SIG-M5 treated with dmso at 0.1 percent for 504 hours (cell line): Measurements from ENCODE around the gene AGO3.
A peak's percentile ranks its signal among the peaks of the same experiment; 100 is the strongest.

Experiments used
- DNase-seq: peaks from one replicate; lab custom pipeline; 2025; ENCODE audit not compliant: unreplicated experiment; lab: John Stamatoyannopoulos, UW

AGO3 gene

DNA sequence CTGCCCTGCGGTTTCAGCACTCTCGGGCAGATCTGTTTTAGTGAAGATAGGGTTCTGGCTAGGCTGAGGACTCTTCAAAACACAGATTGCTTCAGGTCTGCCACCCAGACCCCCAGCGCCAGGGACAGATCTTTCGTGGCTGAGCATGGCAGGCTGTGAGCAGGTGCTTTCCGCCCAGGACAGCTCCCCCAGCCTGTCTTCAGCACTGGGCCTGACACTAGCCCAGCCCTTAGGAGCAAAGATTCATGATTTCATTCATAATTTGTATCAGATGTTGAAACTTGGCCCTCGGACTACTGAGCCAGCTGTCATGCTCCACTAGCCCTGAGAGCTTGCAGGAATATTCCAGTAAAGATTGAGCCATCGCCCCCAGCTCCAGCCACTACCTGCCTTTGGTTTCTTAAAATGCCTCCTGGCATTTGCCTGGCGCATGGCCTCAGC, 163.7 kb downstream of the AGO3 start:
- DNase-seq, result no peak

DNA sequence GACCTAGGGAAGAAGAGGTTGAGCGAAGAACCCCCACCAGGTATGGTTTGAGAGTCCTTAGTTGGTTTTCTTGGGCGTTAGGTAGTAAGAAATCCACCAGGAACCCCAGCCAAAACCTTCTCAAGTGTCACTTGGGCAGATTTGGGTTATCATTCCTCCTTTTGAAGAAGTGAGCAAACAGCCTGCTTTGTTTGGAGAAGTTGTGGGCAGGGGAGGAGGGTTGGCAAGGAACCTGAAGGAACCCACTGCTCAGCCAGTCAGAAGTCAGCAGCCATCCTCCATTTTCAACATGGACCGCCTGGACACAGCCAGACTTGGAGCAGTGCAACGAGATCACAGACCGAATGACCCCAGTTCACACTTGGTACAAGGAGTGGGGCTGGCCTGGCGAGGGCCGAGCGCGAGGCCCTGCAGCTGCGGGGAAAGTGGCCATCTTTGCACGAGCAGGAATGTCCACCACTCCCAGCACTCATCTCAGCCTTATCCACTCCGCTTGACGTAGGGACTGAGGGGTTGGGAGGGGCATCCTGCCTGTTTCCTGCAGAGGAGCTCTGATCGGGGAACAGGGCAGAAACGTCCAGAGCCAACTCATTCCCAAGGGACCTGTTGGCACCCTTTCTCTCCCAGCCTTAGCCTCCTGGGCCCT, 165.0 kb downstream of the AGO3 start:
- peak; percentile 47 for DNase-seq

DNA sequence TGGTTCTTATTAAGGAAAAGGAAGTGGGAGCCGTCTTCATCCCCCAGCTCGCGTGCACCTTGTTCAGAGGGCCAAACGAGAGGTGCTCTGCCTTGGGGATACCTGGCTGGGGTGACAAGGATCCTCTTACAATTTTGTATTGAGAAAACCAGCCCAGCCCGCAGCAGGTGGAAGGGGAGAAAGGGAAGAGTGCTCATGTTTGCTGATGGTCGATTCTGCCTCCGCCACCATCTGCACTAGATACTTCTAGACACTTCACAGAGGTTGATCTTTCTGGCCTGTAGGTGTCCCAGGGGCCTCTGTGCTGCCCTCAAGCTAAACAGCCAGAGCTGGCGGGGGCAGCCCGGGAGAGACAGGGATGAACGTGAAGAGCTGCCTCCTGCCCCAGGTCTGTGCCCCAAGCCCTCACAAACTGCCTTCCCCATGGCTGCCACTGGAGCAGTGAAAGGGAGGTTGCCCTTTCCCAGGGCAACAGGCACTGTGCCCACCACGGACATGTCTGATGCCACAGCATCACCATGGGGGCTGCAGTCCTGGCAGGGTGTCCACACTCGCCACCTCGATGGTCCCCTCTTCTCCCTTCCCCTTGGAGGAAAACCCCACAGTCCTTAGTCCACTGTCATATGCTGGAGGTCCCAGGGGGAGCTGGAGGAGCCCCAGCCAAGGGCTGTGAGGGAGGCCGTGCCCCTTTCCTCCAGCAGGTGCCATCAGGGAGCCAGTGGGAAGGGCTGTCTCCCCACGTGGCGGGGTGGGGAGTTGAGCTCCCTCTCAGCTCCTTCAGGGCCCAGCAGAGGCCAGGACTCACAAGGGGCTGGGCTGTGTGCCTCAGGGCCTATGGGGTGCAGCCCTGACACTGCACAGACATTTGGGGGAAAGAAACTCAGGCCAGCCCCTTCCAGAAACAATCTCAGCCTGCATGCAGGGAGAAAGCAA, 165.9 kb downstream of the AGO3 start:
- DNase-seq, result no peak

DNA sequence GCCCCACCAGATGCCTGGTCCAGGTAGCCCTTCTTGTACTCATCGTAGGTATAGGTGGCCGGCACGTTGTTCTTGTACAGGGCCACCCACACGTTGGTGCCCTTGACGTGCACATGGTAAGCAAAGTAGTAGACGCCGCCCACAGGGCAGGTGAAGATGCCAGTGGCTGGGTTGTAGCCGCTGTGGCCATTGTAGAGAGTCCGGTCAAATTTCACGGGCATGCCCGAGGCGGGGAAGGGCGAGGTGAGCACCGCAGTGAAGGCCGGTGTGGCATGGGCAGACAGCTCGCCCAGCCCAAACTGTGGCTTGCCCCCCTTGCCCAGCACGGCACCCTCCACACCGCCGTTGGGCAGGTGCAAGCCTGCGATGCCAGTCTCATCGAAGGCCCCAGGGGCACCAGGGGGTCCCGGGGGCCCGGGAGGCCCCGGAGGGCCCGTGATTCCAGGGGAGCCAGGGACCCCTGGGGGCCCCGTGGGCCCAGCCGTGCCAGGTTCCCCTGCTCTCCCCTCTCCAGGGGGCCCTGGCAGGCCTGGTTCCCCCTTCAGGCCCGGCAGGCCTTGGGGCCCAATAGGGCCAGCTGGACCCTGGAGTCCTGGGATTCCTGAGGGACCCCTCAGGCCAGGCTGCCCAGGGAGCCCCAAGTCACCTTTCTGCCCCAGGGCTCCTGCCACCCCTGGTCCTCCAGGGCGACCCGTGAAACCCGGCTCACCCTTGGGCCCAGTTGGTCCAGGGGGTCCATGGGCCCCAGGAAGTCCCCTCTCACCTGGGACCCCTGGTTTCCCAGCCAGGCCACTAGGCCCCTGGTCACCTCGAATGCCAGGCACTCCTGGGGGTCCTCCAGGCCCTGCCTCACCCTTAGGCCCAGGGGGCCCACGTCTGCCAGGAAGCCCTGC, 167.0 kb downstream of the AGO3 start:
- DNase-seq, result no peak

DNA sequence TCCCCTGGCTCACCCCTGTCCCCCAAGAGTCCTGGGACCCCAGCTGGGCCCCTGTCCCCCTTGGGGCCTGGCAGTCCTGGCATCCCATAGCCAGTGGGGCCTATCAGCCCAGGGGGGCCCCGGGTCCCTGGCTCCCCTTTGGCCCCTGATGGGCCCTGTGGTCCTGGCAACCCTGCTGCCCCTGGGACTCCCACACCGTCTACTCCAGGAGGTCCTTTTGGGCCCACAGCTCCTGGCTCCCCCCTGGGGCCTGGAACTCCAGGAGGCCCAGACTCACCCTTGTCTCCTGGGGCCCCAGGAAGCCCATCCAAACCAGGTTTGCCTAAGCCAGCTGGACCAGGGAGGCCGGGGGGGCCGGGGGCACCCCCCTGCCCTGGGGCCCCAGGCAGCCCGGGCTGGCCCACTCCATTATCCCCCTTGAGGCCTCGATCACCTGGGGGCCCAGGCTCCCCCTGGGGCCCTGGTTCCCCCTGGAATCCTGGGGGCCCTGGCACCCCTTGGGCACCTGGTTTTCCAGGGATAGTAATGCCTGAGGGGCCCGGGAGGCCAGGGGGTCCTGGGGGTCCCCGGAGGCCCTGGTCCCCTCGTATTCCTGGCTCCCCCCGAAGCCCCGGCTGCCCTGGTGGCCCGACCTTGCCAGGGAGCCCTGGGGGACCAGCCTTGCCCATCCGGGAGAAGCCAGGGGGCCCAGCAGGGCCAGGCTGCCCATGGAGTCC, 167.9 kb downstream of the AGO3 start:
- no peak for DNase-seq

DNA sequence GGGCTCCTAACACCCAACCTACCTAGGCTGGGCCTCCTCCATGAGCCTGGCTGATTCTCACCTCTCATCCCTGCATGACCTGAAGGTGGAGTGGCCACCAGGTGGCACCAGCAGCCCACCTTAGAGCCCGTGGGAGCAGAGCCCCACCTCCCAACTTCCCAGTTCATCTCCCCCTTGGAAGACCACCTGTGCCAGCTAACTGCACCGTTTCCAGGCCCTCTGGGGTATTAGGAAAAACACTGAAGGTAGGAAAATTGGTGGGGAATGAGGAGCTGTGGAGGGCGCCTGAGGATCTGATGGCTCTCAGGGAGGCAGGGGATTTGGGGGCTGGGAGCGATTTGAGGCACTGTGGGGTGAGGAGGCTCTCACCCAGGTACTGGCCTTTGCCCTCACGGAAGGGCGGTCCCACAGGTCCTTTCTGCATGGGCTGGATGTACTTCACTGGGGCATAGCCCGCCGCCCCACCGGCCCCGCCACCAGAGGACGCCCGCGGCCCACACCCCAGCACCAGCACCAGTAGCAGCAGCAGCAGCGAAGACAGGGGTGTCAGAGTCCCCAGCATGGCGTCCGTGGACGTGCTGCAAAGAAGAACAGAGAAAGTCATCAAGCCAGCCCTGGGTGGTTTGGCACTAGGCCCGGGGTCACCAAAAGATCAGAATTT, 168.9 kb downstream of the AGO3 start:
- DNase-seq, result peak; percentile 50

DNA sequence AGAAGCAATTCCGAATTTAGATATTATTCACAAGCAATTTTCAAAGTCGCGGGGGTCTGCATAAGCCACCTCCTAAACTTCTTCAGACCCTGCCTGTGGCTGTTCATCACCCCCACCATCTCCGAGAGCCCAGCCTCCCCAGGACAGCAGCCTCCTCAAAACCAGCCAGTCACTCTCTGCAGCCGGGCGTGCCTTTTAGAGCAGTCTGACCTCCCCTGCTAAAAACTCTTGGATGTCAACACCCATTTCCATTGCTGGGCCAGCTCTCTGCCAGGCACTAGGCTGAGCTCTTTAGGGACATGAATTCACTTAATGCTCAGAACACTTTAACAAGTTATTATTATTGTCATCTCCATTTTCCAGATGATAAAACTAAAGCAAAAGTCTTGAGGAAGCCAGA, 169.5 kb downstream of the AGO3 start:
- no peak for DNase-seq

DNA sequence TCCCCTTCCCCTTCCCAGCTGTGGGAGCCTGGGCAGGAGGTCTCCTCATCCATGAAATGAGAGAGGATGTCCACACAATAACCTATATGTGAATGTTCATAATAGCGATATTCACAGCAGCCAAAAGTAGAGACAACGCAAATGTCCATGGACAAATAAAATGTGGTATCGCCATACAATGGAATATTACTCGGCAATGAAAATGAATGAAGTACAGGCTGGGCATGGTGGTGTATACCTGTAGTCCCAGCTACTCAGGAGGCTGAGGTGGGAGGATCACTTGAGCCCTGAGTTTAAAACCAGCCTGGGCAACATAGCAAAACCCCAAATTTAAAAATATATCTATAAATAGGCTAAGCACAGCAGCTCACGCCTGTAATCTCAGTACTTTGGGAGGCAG, 170.6 kb downstream of the AGO3 start:
- DNase-seq, result no peak

DNA sequence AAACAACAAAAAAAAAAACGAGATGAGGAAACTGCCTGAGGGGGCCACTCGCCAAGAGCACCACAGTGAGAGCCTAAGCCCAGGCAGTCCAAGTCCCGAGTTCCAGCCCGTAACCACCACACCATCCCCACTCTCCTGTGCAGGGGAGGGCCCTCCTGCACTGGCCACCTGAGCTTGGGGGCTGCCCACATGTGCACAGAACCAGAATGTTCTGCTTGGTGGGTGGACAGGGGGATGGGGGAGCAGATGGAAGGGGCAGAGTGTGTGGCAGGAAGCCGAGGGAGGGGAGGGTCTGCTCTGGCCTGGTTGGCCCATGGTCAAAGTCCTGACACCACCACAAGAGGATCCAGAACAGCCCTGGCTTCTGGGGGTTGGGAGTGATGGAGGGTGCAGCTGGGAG, 175.4 kb downstream of the AGO3 start:
- no peak for DNase-seq

DNA sequence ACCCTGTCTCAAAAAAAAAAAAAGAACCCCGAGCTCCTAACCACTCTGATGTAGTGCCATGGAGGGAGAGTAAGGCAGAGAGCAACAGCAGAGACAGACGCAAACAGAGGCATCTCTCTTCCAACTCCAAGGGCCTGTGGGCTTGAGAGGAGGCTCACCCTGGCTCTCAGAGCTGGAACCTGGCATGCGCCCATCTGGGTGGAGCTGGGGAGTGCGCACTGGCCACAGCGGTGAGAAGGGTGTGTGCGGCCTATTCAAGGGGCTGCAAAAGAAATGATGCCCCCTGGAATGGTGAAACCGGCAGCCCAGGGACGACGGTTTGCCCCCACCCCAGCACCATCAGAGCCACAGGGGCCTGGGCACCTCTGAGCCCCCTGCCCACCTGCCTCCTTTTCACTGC, 176.5 kb downstream of the AGO3 start:
- DNase-seq, result no peak

DNA sequence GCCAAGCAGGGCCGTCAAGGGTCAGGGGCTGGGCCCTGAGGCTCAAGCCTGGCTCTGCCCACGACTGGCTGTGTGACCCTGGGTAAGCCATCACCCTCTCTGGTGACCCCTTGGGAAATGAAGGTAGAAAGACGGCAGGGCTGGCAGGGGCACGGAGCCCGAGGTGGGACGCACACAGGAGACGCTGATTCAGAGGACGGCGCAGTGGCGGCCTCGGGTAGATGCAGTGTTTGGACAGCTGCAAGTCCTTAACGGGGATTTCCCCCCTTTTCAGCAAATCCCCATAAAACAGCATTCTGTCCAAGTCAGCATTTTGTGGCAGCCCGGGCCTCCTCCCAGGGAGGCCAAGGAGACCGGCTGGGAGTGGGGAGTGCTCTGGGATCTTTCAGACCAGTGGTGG, 177.4 kb downstream of the AGO3 start:
- DNase-seq, result no peak

DNA sequence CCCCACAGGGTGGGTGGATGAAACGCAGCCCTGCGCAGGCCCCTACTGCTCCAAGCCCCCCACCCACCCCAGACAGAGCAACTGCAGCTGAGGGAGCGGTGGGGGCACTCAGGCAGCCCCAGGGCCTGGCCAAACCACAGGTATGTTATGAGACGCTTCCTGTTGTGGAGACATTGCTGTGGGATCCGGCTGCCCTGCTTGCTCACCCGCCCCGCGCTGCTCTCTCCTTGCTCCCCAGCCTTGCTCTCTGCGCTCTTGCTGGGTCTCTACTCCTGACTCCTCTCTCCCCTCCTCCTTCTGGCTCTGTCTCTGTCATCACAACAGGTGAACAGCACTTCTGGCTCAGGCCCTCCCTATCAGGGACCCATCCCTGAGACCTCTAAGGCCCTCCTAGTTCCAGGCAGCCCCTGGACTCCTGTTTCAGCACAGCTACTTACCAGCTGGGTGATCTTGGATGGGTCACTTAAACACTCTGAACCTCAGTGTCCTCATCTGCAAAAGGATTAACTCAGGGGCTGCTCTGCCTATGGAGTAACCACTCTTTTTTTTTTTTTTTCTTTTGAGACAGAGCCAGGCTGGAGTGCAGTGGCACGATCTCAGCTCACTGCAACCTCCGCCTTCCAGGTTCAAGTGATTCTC, 178.3 kb downstream of the AGO3 start:
- no peak for DNase-seq

DNA sequence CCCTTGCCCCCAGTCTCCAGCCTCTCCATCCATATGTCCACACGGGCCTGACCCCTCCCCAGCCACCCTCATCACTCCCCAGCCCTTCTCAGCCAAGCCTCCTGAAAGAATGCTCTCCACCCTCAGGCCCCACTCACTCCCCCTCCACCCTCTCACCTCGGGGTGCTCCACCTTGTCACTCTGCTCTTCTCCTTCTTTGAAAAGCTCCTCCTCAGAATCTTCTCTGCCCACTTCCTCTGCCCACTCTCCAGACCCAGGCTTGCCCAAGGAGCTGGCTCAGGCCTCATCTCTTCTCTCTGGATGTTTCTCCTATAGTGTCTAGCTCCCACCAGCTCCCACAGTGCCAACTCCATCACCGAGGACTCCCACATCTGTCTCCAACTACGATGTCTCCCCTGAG, 180.2 kb downstream of the AGO3 start:
- DNase-seq, result no peak

DNA sequence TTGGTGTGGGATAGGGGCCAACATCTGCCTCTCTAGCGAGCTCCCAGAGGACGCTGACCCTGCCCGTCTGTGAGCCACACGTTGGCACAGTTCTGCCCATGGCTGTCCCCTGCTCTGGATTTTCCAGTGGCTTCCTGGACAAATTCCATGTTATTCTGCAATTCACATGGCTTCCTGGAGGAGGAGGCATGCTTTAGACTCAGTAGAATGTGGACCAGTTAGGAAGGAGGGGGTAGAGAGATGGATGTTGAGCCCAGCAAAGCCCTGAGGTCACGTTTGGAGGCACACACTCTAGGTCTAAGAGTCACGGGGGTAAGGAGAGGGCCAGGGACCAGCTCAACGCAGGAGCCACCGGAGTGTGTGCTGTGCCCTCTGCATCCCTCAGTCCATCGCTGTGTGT, 181.9 kb downstream of the AGO3 start:
- no peak for DNase-seq

DNA sequence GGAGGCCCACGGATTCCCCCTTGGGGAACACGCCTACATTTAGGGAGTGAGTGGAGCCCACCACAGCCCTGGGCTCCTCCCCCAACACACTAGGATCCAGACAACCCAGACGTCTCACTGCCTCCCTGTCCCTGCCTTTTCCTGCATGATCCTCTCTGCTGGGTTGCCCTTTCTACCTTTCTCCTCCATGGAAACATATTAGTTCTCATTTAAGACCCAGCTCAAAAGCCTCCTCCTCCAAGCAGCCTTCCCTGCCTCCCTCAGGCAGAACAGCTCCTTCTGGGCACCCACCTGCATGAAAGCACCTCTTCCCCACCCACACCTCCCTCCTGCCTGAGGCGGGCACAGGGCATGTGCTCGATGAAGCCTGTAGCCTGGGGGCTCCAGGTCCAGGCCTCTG, 183.5 kb downstream of the AGO3 start:
- no peak for DNase-seq

DNA sequence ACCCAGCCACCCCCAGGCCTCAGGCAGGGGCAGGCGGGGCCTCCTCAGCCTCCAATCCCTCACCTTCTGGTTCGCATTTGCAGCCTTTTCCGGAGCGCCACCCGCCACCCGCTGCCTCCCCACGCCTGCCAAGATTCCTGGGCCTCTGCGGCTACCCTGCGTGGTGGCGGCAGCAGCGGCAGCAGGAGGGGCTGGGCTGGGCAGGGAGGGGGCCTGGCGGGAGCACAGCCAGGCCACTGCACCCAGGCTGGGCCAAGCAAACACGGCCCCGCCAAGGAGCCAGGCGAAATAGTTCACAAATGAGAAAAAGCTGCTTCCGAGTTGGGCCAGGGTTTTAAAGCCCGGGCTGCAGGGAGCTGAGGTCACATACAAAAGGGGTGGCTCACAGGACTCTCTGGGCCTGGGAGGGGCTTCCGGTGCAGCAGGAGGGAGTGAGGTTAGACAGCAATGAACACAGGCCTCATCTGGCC, 184.3 kb downstream of the AGO3 start:
- DNase-seq, result no peak

DNA sequence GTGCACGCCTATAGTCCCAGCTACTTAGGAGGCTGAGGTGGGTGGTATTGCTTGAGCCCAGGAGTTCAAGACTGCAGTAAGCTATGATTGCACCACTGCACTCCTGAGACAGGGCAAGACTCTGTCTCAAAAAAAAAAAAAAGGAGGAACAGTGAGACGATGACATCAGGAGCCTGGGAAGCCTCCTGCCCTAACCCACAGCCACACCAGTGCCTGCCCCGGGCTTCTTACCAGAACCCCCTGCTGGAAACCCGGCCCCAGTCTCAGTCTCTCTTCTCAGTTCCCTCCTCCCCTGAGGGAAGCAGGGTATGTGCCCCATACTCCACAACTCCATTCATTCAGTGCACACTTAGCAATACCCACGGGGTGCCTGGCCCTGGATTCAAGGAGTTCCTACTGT, 185.0 kb downstream of the AGO3 start:
- peak; percentile 16 for DNase-seq

DNA sequence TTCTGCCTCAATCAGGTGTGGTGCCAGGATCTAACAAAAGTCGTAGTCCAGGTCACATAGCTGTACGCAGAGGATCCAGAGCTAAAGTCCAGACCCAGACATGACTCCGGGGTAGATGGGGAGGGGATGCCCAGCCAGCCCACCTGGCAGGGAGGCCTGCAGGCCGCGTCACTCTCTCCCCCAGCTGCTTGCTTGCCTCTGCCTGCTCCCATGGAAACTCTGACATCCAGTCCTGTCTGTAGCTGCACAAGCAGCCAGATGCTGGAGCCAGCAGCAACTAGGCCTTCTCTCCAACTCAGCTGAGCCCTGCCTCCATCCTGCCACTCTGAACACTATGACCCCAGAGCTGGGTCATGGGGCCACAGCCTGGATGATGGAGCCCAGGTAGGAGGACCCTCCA, 186.0 kb downstream of the AGO3 start:
- no peak for DNase-seq

DNA sequence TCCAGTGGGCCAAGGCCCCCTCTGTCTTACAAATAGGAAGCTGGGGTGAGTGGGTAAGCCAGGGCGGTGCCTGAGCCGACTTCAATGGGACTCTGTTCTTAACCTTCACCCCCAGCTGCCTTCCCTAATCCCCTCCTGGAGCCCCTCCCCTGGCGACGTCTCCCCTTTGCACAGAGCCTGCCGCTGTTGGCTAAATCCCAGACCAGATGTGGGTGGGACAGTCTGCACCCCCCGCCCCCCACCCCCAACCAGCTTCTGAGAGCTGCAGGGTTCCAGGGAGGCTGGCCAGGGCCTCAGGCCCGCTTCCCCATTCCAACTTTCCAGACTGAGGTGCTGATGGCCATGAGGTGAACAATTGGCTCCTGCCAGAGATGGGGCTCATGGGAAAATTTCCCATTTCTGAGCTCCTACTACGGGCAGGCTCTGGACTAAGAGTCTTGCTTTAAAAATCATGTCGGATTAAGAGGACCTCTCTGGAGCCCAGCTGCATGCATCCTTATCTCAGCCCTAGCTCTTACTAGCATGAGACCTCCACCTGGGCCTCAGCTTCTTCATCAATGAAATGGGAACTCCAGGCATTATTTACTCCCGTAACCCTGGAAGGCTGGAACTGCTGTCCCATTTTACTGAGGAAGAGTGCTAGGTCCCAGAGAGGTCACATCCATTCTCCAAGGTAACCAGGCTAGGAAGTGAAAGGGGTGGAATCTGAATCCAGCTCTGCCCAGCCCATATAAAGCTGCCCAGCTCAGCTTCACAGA, 187.7 kb downstream of the AGO3 start:
- DNase-seq, result no peak
